ENCODE measurements around the gene CEP112.

GRCh38 chr17:65598746-65599145 lies 593.2 kb downstream of the CEP112 start:
- TF ChIP-seq CTCF (IDR thresholded peaks at IDR 0.05) (no peak), POLR2A (IDR thresholded peaks at IDR 0.05) (no peak)
